Testis (tissue), 3 donors: ENCODE measurements around the gene ALPK3. TPM values are rescaled to one million over a fixed set of nuclear protein-coding genes. Genes with fewer than 3 reads are reported as not detected.

Experiments used
- DNase-seq: peaks from one replicate; pipeline ENCODE4 v3.0.0-alpha.2; 2019
- H3K27ac ChIP-seq, 2 donors: fragments of 200-600 bp; sonication (generic); one replicate each; pipeline ENCODE4 v1.5.1; 2019
- H3K27me3 ChIP-seq: fragments of 200-600 bp; sonication (generic); one replicate; pipeline ENCODE4 v1.5.1; 2019
- H3K36me3 ChIP-seq: fragments of 200-600 bp; sonication (generic); one replicate; pipeline ENCODE4 v1.5.1; 2017; ENCODE audit warnings: low read depth; ENCODE audit errors: missing control alignments
- H3K4me1 ChIP-seq: fragments of 200-600 bp; sonication (generic); one replicate; pipeline ENCODE4 v1.5.1; 2019
- H3K4me3 ChIP-seq, 2 donors: fragments of 200-600 bp; sonication (generic); one replicate each; pipeline ENCODE4 v1.5.1; 2017 to 2019
- H3K9me3 ChIP-seq: fragments of 200-600 bp; sonication (generic); one replicate; pipeline ENCODE4 v1.5.1; 2017
- CTCF ChIP-seq, 3 experiments: fragments of 450-650 bp in 2 of 3; fragments of 200-600 bp in 1 of 3; sonication (generic) in 1 of 3; IDR thresholded peaks; one replicate each; pipeline ENCODE4 v1.5.1; 2016 to 2019; ENCODE audit warnings: antibody characterized with exemption in 3 of 3, mild to moderate bottlenecking in 2 of 3, moderate library complexity in 1 of 3
- POLR2A ChIP-seq: fragments of 450-650 bp; IDR thresholded peaks from one replicate; pipeline ENCODE4 v1.6.1; 2017; ENCODE audit warnings: antibody characterized with exemption, mild to moderate bottlenecking, moderate library complexity
- WGBS, 2 donors: methylation state at CpG; one replicate each; pipeline ENCODE4 v1.1.5; 2018; 5-methylcytosine and 5-hydroxymethylcytosine counted together
- intact Hi-C: fragments of 100-400 bp; cut with DNase I; formaldehyde crosslinking; loops from one replicate; pipeline ENCODE4 v1.15.1; 2023; ENCODE audit warnings: low total_unique reads
- polyA plus RNA-seq: library from polyadenylated mRNA; stranded (reverse); fragments of 350-450 nt; fragmentation: Illumina TruSeq; extraction: RNeasy Lipid Tissue Mini Kit (QIAGEN cat#74804); gene quantifications from one replicate; pipeline ENCODE4 v1.2.3, GENCODE V29; 2014; ENCODE audit warnings: low read depth, low replicate concordance; ENCODE audit not compliant: insufficient read depth
- total RNA-seq, 2 donors: library from RNA; depleted of rRNA; stranded (reverse); fragments of >200 nt; gene quantifications; one replicate each; pipeline ENCODE4 v1.2.3, GENCODE V29; 2016

Gene ALPK3
- total and polyA plus RNA-seq, 3 donors from 2014 or later: 3.0 to 5.0 (median 4.1) TPM

- Histone ChIP-seq H3K4me3 (no peak overlapping the region), H3K27ac (no peak overlapping the region), H3K36me3 (no peaks in the 10 kb centered on the region), H3K9me3 (no peaks in the 10 kb centered on the region), H3K4me1 (no peaks in the 10 kb centered on the region), H3K27me3 (no peaks in the 10 kb centered on the region)
- DNase-seq: no peak
- WGBS, 2 donors: 85 to 90% methylated on average over 3 to 12 of the region's 12 CpGs
- no peak for TF ChIP-seq POLR2A
- no peak for TF ChIP-seq CTCF (IDR thresholded peaks at IDR 0.05)
- intact Hi-C loops: no loop called here
Observed at GRCh38 chr15:84783493-84784251, 33.5 kb upstream of the ALPK3 start.

- 97% methylated on average over 17 of the region's 17 CpGs; no CpG with 5 or more reads in 1 of the 2 donors for WGBS, 2 donors
- Histone ChIP-seq H3K27ac (no peak overlapping the region), H3K27me3 (no peaks in the 10 kb centered on the region), H3K36me3 (no peaks in the 10 kb centered on the region), H3K4me1 (no peaks in the 10 kb centered on the region), H3K9me3 (no peaks in the 10 kb centered on the region), H3K4me3 (no peak overlapping the region)
- DNase-seq: no peak
- no peak for TF ChIP-seq POLR2A
- no peak for TF ChIP-seq CTCF (IDR thresholded peaks at IDR 0.05)
- intact Hi-C loops: no loop called here
Observed at GRCh38 chr15:84784262-84784661, 32.9 kb upstream of the ALPK3 start.

GRCh38 chr15:84785053-84785452 lies 32.1 kb upstream of the ALPK3 start:
- H3K4me1 ChIP-seq: no peaks in the 10 kb centered on the region
- TF ChIP-seq POLR2A (no peak), CTCF (IDR thresholded peaks at IDR 0.05) (no peak)
- 75 to 80% methylated on average over 5 of the region's 5 CpGs for WGBS, 2 donors
- H3K4me3 ChIP-seq: no peak overlapping the region
- no peaks in the 10 kb centered on the region for H3K36me3 ChIP-seq
- no peak for DNase-seq
- no peaks in the 10 kb centered on the region for H3K27me3 ChIP-seq
- intact Hi-C loops: no loop called here
- H3K9me3 ChIP-seq: no peaks in the 10 kb centered on the region
- H3K27ac ChIP-seq: no peak overlapping the region

- H3K4me3 ChIP-seq: no peak overlapping the region
- no peaks in the 10 kb centered on the region for H3K4me1 ChIP-seq
- H3K27ac ChIP-seq: no peak overlapping the region
- intact Hi-C loops: no loop called here
- H3K27me3 ChIP-seq: no peaks in the 10 kb centered on the region
- DNase-seq: no peak
- no peaks in the 10 kb centered on the region for H3K9me3 ChIP-seq
- H3K36me3 ChIP-seq: no peaks in the 10 kb centered on the region
- TF ChIP-seq POLR2A: no peak
- WGBS, 2 donors: 56 to 57% methylated on average over 2 of the region's 2 CpGs
Observed at GRCh38 chr15:84788500-84788899, 28.7 kb upstream of the ALPK3 start.

GRCh38 chr15:84789762-84790161 lies 27.4 kb upstream of the ALPK3 start:
- no peaks in the 10 kb centered on the region for H3K4me1 ChIP-seq
- H3K27ac ChIP-seq: no peak overlapping the region
- intact Hi-C loops: no loop called here
- no peak for TF ChIP-seq CTCF (IDR thresholded peaks at IDR 0.05)
- no peak for TF ChIP-seq POLR2A
- H3K9me3 ChIP-seq: no peaks in the 10 kb centered on the region
- no peaks in the 10 kb centered on the region for H3K36me3 ChIP-seq
- no peaks in the 10 kb centered on the region for H3K27me3 ChIP-seq
- WGBS, 2 donors: 87 to 97% methylated on average over 3 to 5 of the region's 5 CpGs
- H3K4me3 ChIP-seq: no peak overlapping the region
- DNase-seq: no peak
